ENCODE results near the gene FURIN.
"Not testable (repeated sequence)": the region's sequence is repeated elsewhere in the genome, so short reads cannot be mapped to it uniquely, and the experiment has no call there.

The FURIN gene

DNA sequence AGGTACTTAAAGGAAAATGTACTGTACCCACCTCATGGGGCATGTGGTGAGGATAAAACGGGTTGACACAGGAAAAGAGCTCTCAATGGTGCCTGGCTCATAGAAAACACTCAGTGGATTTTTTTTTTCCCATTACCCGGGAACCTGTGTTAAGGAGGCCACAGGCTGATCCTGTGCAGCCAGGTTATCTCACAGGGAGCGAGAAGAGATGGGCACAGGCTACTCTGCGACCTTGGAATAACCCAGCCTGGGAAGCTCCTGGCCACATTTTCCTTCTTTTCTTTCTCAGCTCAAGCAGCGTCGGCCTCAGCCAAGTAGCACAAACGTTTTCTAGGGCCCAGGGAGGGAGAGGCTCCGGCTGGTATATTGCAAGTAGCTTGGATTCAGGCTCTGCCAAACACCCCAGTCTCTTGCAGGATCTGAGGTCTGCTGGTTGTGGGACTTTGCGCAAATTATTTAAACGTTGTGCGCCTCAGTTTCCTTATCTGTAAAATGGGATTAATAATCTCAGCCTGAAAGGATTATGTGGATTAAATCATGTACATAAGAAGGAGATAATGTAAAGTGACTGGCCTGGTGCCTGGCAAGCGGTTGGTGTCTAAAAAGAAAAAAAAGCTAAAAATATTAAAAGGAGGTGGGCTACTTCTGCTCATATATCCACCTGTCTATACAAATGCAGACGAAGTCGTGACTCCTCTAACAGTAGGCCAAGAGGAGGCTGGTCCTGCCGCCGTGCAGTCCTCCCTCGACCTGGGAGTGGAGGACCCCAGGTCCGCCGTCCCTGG is 2.2 kb downstream of the FURIN start:
- no peak for DNase-seq (ENCODE audit: low spot score)

GRCh38 chr15:90871139-90871715 is 2.8 kb downstream of the FURIN start:
- DNase-seq (ENCODE audit: low spot score), result peak; percentile 60

- DNase-seq (ENCODE audit: low spot score), result peak; percentile 55
Observed at GRCh38 chr15:90871716-90872485, 3.5 kb downstream of the FURIN start.

GRCh38 chr15:90872486-90873184 is 4.2 kb downstream of the FURIN start:
- DNase-seq (ENCODE audit: low spot score), result peak; percentile 83

- no peak for DNase-seq (ENCODE audit: low spot score)
Observed at GRCh38 chr15:90873488-90873997, 5.2 kb downstream of the FURIN start.

- no peak for DNase-seq (ENCODE audit: low spot score)
Observed at GRCh38 chr15:90873998-90874605, 5.7 kb downstream of the FURIN start.

DNA sequence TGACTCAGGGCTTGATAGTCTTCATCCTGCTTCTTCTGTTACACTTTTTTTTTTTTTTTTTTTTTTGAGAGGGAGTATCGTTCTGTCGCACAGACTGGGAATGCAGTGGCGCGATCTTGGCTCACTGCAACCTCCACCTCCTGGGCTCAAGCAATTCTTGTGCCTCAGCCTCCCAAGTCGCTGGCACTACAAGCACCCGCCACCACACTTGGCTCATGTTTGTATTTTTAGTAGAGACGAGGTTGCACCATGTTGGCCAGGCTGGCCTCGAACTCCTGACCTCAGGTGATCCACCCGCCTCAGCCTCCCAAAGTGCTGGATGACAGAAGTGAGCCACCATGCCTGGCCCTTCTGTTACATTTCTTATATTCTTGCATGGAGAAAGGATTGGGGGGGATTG is 6.6 kb downstream of the FURIN start:
- DNase-seq (ENCODE audit: low spot score), result not testable (repeated sequence)

- DNase-seq (ENCODE audit: low spot score), result no peak
Observed at GRCh38 chr15:90875549-90875981, 7.2 kb downstream of the FURIN start.

DNA sequence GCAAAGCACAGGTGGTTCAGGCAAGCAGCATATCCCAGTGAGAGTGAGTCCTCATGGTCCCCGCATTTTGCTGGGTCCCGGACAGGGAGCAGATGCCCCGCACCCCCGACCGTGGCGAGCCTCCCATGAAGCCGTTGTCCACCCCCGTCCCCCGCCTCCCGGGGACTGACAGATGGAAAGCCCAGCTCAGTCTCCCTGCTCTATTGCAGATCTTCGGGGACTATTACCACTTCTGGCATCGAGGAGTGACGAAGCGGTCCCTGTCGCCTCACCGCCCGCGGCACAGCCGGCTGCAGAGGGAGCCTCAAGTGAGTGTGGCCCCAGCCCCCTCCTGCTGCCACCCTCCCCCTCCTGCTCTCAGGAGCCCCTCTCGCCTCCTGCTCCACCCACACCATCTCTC is 7.7 kb downstream of the FURIN start:
- DNase-seq (ENCODE audit: low spot score), result no peak

DNA sequence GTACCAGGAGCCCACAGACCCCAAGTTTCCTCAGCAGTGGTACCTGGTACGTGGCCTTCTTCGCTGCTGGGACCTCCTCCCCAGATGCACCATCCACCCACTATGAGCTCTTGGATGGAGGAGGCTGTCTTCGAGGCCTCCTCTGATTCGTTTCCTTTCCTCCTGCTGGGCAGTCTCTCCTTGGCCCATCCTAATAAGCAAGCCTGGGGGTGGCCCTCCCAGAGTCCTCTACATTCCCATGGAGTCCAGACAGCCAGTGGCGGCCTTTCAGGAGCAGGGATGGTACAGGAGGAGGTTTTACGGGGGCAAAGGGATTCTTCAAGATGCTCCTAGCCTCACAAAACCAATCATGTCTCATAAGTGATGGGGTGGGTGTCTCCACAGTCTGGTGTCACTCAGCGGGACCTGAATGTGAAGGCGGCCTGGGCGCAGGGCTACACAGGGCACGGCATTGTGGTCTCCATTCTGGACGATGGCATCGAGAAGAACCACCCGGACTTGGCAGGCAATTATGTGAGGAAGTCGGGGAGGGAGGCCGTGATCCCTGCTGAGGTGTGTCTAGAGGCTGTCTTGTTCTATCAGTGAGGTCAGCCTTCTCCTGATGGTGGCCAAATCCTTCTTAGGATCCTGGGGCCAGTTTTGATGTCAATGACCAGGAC is 8.3 kb downstream of the FURIN start:
- no peak for DNase-seq (ENCODE audit: low spot score)

DNA sequence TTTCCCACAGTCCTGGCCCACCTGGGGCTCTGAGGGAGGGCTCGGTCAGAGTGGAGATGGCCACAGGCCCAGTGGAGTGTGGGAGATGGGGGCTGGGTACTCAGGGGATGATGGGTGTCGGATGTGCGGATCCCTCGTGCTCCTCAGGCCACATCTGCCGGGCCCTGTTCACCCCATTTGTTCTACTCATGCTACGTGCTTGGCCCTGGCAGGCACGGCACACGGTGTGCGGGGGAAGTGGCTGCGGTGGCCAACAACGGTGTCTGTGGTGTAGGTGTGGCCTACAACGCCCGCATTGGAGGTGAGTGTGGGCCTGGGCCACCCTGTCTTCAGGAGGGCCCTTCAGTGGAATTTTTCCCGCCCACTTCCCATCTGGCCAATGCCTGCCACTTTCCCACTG is 8.9 kb downstream of the FURIN start:
- no peak for DNase-seq (ENCODE audit: low spot score)

DNA sequence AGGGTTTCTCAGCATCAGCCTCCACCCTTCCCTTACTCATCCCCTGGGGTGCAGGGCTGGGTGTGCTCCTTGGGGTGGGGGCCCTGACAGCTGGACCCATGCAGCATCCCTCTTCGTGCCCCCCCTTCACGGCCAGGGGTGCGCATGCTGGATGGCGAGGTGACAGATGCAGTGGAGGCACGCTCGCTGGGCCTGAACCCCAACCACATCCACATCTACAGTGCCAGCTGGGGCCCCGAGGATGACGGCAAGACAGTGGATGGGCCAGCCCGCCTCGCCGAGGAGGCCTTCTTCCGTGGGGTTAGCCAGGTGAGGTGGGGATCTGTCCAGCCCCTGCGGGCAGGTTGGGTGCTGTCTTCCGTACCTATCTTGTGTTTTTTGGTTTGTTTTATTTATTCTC is 9.6 kb downstream of the FURIN start:
- DNase-seq (ENCODE audit: low spot score), result no peak

DNA sequence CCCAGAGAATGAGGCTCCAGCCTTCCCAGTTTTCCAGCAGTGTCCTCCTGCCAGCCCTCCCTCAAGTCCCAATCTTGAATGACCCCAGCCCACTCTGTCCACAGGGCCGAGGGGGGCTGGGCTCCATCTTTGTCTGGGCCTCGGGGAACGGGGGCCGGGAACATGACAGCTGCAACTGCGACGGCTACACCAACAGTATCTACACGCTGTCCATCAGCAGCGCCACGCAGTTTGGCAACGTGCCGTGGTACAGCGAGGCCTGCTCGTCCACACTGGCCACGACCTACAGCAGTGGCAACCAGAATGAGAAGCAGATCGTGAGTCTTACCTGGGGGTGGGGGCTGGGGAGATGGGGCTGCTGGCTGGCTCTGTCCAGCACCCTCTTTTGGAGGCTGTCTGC is 10.3 kb downstream of the FURIN start:
- DNase-seq (ENCODE audit: low spot score), result no peak

- DNase-seq (ENCODE audit: low spot score), result no peak
Observed at GRCh38 chr15:90879730-90880366, 11.5 kb downstream of the FURIN start.

GRCh38 chr15:90880381-90881145 is 12.2 kb downstream of the FURIN start:
- DNase-seq (ENCODE audit: low spot score), result no peak

DNA sequence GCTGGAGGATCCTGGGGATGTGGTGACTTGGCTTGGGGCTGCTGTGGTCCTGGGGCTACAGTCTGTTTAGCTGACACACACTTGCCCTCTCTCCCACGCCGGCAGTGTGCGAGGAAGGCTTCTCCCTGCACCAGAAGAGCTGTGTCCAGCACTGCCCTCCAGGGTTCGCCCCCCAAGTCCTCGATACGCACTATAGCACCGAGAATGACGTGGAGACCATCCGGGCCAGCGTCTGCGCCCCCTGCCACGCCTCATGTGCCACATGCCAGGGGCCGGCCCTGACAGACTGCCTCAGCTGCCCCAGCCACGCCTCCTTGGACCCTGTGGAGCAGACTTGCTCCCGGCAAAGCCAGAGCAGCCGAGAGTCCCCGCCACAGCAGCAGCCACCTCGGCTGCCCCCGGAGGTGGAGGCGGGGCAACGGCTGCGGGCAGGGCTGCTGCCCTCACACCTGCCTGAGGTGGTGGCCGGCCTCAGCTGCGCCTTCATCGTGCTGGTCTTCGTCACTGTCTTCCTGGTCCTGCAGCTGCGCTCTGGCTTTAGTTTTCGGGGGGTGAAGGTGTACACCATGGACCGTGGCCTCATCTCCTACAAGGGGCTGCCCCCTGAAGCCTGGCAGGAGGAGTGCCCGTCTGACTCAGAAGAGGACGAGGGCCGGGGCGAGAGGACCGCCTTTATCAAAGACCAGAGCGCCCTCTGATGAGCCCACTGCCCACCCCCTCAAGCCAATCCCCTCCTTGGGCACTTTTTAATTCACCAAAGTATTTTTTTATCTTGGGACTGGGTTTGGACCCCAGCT is 13.0 kb downstream of the FURIN start:
- DNase-seq (ENCODE audit: low spot score), result no peak

DNA sequence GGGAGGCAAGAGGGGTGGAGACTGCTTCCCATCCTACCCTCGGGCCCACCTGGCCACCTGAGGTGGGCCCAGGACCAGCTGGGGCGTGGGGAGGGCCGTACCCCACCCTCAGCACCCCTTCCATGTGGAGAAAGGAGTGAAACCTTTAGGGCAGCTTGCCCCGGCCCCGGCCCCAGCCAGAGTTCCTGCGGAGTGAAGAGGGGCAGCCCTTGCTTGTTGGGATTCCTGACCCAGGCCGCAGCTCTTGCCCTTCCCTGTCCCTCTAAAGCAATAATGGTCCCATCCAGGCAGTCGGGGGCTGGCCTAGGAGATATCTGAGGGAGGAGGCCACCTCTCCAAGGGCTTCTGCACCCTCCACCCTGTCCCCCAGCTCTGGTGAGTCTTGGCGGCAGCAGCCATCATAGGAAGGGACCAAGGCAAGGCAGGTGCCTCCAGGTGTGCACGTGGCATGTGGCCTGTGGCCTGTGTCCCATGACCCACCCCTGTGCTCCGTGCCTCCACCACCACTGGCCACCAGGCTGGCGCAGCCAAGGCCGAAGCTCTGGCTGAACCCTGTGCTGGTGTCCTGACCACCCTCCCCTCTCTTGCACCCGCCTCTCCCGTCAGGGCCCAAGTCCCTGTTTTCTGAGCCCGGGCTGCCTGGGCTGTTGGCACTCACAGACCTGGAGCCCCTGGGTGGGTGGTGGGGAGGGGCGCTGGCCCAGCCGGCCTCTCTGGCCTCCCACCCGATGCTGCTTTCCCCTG is 13.8 kb downstream of the FURIN start:
- no peak for DNase-seq (ENCODE audit: low spot score)

DNA sequence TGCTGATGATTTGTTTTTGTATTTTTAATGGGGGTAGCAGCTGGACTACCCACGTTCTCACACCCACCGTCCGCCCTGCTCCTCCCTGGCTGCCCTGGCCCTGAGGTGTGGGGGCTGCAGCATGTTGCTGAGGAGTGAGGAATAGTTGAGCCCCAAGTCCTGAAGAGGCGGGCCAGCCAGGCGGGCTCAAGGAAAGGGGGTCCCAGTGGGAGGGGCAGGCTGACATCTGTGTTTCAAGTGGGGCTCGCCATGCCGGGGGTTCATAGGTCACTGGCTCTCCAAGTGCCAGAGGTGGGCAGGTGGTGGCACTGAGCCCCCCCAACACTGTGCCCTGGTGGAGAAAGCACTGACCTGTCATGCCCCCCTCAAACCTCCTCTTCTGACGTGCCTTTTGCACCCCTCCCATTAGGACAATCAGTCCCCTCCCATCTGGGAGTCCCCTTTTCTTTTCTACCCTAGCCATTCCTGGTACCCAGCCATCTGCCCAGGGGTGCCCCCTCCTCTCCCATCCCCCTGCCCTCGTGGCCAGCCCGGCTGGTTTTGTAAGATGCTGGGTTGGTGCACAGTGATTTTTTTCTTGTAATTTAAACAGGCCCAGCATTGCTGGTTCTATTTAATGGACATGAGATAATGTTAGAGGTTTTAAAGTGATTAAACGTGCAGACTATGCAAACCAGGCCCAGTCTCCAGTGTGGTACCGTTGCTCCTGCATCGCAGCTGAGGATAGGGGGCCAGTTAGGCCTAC is 14.6 kb downstream of the FURIN start:
- no peak for DNase-seq (ENCODE audit: low spot score)
